OCI-LY1 (cell line): ENCODE measurements around the gene CAMTA1.

ENCODE experiments used
- CTCF ChIP-seq: fragments of 200-600 bp; sonication (generic), shearing (Covaris generic); IDR thresholded peaks from 2 replicates; pipeline ENCODE4 v1.5.1; 2017; ENCODE audit warnings: mild to moderate bottlenecking, antibody characterized with exemption, low read length, moderate library complexity, mixed read lengths
- EZH2 ChIP-seq: fragments of 200-600 bp; sonication (generic), shearing (Covaris generic); IDR thresholded peaks from 2 replicates; pipeline ENCODE4 v1.8.0; 2017; ENCODE audit warnings: borderline replicate concordance, mixed run types, mild to moderate bottlenecking, antibody characterized with exemption, low read length, moderate library complexity, mixed read lengths

GRCh38 chr1:7383671-7384520 lies 598.6 kb downstream of the CAMTA1 start:
- TF ChIP-seq CTCF (no peak), EZH2 (no peak)
